ENCODE data around the gene ZNF674.
"Not testable (repeated sequence)": the region's sequence is repeated elsewhere in the genome, so short reads cannot be mapped to it uniquely, and the experiment has no call there.

GRCh38 chrX:46529740-46530403, 15.3 kb downstream of the ZNF674 start:
- TF ChIP-seq CTCF (IDR thresholded peaks at IDR 0.05; ENCODE audit: low read depth, low read length); EZH2phosphoT487 (IDR thresholded peaks at IDR 0.05; ENCODE audit: low read depth): not testable (repeated sequence)
